Measurements from ENCODE around the gene CDCA4. TPM values are rescaled to one million over a fixed set of nuclear protein-coding genes. Genes with fewer than 3 reads are reported as not detected.
"Not testable (repeated sequence)": the region's sequence is repeated elsewhere in the genome, so short reads cannot be mapped to it uniquely, and the experiment has no call there.

Gene CDCA4
- total RNA-seq, 4 donors from 2014 or later, result 5.7 to 8.5 (median 6.7) TPM

GRCh38 chr14:105041841-105042765 lies 21.2 kb upstream of the CDCA4 start:
- DNase-seq (ENCODE audit: low spot score in 2 of 2), result no peak
- no peaks in the 10 kb centered on the region for H3K9me3 ChIP-seq
- H3K4me3 ChIP-seq, result no peak overlapping the region
- TF ChIP-seq POLR2A (IDR thresholded peaks at IDR 0.05) (no peak), CTCF (IDR thresholded peaks at IDR 0.05) (no peak), EP300 (IDR thresholded peaks at IDR 0.05) (no peak)
- H3K27ac ChIP-seq, result no peak overlapping the region
- H3K27me3 ChIP-seq, result peaks cover 0 to 31% of the 10 kb centered on the region in 2 donors
- H3K36me3 ChIP-seq, result no peaks in the 10 kb centered on the region
- H3K4me1 ChIP-seq, result peaks cover 0 to 9% (median 0%) of the 10 kb centered on the region in 4 donors
- 67 to 72% methylated on average over 28 of the region's 28 CpGs for WGBS, 2 donors

GRCh38 chr14:105039458-105040205 lies 18.7 kb upstream of the CDCA4 start:
- H3K36me3 ChIP-seq, result no peaks in the 10 kb centered on the region
- peaks cover 0 to 41% of the 10 kb centered on the region in 2 donors for H3K27me3 ChIP-seq
- DNase-seq (ENCODE audit: low spot score in 2 of 2), result no peak
- no peak overlapping the region for H3K4me3 ChIP-seq
- no peaks in the 10 kb centered on the region for H3K9me3 ChIP-seq
- H3K4me1 ChIP-seq, result no peaks in the 10 kb centered on the region
- 77 to 80% methylated on average over 14 of the region's 14 CpGs for WGBS, 2 donors
- no peak for TF ChIP-seq CTCF (IDR thresholded peaks at IDR 0.05)
- no peak overlapping the region for H3K27ac ChIP-seq

GRCh38 chr14:105035616-105036015 lies 14.7 kb upstream of the CDCA4 start:
- not testable (repeated sequence) for DNase-seq (ENCODE audit: low spot score in 2 of 2); H3K27ac ChIP-seq; H3K9me3 ChIP-seq; H3K36me3 ChIP-seq; H3K4me3 ChIP-seq; H3K4me1 ChIP-seq
- peaks cover 0 to 57% of the 10 kb centered on the region in 2 donors for H3K27me3 ChIP-seq
- 88 to 90% methylated on average over 2 of the region's 2 CpGs for WGBS, 2 donors

GRCh38 chr14:105034315-105035039 lies 13.6 kb upstream of the CDCA4 start:
- DNase-seq (ENCODE audit: low spot score in 2 of 2), result no peak
- Histone ChIP-seq H3K9me3 (no peaks in the 10 kb centered on the region), H3K4me3 (no peak overlapping the region), H3K27me3 (peaks cover 0 to 55% of the 10 kb centered on the region in 2 donors), H3K36me3 (no peaks in the 10 kb centered on the region), H3K4me1 (no peaks in the 10 kb centered on the region), H3K27ac (no peak overlapping the region)
- WGBS, 2 donors, result 70 to 74% methylated on average over 17 of the region's 17 CpGs
- no peak for TF ChIP-seq POLR2A (IDR thresholded peaks at IDR 0.05)
- TF ChIP-seq EP300 (IDR thresholded peaks at IDR 0.05), result no peak
- no peak for TF ChIP-seq CTCF (IDR thresholded peaks at IDR 0.05)

GRCh38 chr14:105033412-105033900 lies 12.6 kb upstream of the CDCA4 start:
- Histone ChIP-seq H3K27me3 (peaks cover 0 to 48% of the 10 kb centered on the region in 2 donors), H3K4me3 (peak overlapping the region; percentile 18 to 42 (median 32)), H3K27ac (peak overlapping the region in 1 of 4 donors; percentile 26)
- not testable (repeated sequence) for H3K36me3 ChIP-seq; DNase-seq (ENCODE audit: low spot score in 2 of 2); H3K4me1 ChIP-seq; H3K9me3 ChIP-seq
- WGBS, 2 donors, result 4 to 8% methylated on average over 43 to 45 of the region's 45 CpGs

- peaks cover 0 to 47% of the 10 kb centered on the region in 2 donors for H3K27me3 ChIP-seq
- not testable (repeated sequence) for H3K36me3 ChIP-seq; H3K4me3 ChIP-seq; H3K9me3 ChIP-seq; DNase-seq (ENCODE audit: low spot score in 2 of 2); H3K4me1 ChIP-seq; H3K27ac ChIP-seq
- WGBS, 2 donors, result 83 to 86% methylated on average over 5 of the region's 5 CpGs
Measured at GRCh38 chr14:105032451-105032901, 11.6 kb upstream of the CDCA4 start.

Data from tibial nerve (tissue), 4 donors.